ENCODE measurements around the gene REM1.
"Not testable (repeated sequence)": the region's sequence is repeated elsewhere in the genome, so short reads cannot be mapped to it uniquely, and the experiment has no call there.

Gene REM1

DNA sequence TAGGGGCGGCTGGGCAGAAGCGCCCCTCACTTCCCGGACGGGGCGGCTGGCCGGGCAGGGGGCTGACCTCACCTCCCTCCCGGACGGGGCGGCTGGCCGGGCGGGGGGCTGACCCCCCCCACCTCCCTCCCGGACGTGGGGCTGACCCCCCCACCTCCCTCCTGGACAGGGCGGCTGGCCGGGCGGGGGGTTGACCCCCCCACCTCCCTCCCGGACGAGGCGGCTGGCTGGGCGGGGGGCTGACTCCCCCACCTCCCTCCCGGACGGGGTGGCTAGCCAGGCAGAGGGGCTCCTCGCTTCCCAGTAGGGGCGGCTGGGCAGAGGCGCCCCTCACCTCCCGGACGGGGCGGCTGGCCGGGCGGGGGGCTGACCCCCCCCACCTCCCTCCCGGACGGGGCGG is 4.1 kb upstream of the REM1 start:
- not testable (repeated sequence) for H3K9me3 ChIP-seq (ENCODE audit: control insufficient read depth, low read depth, low read length); H3K4me3 ChIP-seq (ENCODE audit: low read length); H3K4me1 ChIP-seq (ENCODE audit: control insufficient read depth, low read depth, low read length); H3K9ac ChIP-seq (ENCODE audit: low read length); H3K36me3 ChIP-seq (ENCODE audit: control insufficient read depth, low read depth, low read length); H3K27ac ChIP-seq (ENCODE audit: low read length)
- peaks cover 19% of the 10 kb centered on the region for H3K27me3 ChIP-seq (ENCODE audit: control insufficient read depth, insufficient read depth, low read length)

DNA sequence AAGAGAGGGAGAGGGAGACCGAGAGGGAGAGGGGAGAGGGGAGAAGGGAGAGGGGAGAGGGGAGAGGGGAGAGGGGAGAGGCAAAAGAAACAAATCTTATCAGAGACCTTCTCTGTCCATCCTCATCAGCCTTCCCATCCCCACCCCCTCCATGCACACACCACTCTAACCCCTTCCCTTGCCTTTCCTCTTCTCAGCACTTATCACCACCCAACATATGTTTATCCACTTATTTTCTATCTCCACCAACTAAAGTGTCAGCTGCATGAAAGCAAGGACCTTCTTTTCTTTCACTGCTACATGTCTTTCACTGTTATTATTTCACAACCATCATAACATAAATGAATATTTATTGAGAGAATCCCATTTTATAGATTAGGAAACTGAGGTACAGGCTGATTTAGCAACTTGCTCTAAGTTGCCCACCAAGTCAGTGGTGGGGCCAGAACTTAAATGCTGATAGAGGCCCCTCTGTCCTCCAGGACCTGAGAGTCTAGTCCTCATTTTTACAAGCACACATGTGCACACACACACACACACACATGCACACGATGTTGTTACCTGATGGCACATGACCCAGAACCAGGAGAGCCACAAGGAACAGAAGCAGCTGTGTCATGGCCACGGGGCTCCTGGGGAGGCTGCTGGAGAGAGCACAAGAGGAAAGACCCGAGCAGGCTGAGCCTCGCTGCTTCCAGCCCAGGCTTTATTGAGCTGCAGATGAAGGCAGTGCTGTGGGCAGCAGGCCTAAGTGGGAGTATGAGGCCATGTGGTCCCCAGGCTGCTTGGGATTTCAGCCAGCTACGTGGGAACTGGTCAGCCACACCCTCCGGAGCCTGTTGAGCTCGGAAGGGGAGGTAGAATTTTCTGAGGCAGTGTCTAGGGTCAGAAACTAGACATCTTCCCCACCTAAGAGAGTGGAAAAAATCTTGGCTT is 2.4 kb upstream of the REM1 start:
- Histone ChIP-seq H3K27me3 (ENCODE audit: control insufficient read depth, insufficient read depth, low read length) (peaks cover 35% of the 10 kb centered on the region), H3K4me3 (ENCODE audit: low read length) (no peak overlapping the region), H3K27ac (ENCODE audit: low read length) (no peak overlapping the region), H3K4me1 (ENCODE audit: control insufficient read depth, low read depth, low read length) (no peaks in the 10 kb centered on the region), H3K36me3 (ENCODE audit: control insufficient read depth, low read depth, low read length) (no peaks in the 10 kb centered on the region), H3K9me3 (ENCODE audit: control insufficient read depth, low read depth, low read length) (no peaks in the 10 kb centered on the region), H3K9ac (ENCODE audit: low read length) (no peak overlapping the region)

DNA sequence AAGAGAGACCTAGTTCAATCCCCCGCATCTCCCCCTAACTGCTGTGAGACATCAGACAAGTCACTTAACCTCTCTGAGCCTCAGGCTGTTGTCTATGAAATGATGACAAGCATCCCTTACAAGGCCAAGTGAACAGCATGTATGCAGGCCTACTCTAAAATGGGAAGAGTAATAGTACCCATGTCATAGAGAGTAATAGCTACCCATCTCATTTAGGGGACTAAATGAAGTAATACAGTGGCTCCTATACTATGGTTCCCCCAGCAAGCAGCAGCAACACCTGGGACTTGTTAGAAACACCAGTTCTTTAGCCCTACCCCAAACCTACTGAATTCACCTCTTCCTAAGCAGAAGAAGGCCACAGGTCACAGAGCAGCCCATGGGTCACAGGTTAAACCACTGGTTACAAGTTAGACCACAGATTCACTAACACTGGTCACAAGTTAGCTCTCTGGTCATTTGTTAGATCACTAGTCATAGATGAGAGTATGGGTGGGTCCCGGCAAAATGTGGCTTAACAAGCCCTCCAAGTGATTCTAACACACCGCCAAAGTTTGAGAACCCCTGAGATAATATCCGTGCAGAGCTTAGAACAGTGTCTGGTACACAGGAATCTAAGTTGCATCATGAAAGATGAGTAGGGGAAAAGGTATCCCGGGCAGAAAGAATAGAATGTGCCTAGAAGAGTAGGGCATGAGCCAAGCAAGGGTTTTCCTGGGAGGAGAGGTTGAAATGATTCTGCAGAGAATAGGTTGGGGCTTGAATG is 1.6 kb upstream of the REM1 start:
- no peaks in the 10 kb centered on the region for H3K36me3 ChIP-seq (ENCODE audit: control insufficient read depth, low read depth, low read length)
- no peak overlapping the region for H3K4me3 ChIP-seq (ENCODE audit: low read length)
- H3K4me1 ChIP-seq (ENCODE audit: control insufficient read depth, low read depth, low read length) = no peaks in the 10 kb centered on the region
- no peak overlapping the region for H3K27ac ChIP-seq (ENCODE audit: low read length)
- no peaks in the 10 kb centered on the region for H3K9me3 ChIP-seq (ENCODE audit: control insufficient read depth, low read depth, low read length)
- H3K9ac ChIP-seq (ENCODE audit: low read length) = no peak overlapping the region
- H3K27me3 ChIP-seq (ENCODE audit: control insufficient read depth, insufficient read depth, low read length) = peaks cover 37% of the 10 kb centered on the region

DNA sequence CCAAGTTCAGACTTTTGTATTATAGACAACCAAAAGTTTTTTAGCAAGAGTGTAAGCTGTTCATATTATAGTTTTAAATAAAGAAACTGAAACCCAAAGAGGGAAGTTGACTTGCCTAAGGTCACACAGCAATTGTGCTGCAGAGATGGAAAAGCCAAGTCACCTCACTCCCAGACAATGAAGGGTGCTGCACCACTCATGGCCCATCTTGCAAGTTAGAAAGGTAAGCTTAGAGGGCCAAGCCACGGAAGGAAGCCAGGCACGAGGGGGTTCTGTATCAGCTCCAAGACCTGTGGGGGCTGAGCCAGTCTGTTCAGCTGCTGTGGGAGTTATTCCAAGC is 1.0 kb upstream of the REM1 start:
- Histone ChIP-seq H3K9me3 (ENCODE audit: control insufficient read depth, low read depth, low read length) (no peaks in the 10 kb centered on the region), H3K4me1 (ENCODE audit: control insufficient read depth, low read depth, low read length) (no peaks in the 10 kb centered on the region), H3K27ac (ENCODE audit: low read length) (no peak overlapping the region), H3K27me3 (ENCODE audit: control insufficient read depth, insufficient read depth, low read length) (peaks cover 37% of the 10 kb centered on the region), H3K9ac (ENCODE audit: low read length) (no peak overlapping the region), H3K36me3 (ENCODE audit: control insufficient read depth, low read depth, low read length) (no peaks in the 10 kb centered on the region), H3K4me3 (ENCODE audit: low read length) (no peak overlapping the region)

GRCh38 chr20:31475472-31476293 is 595 bp downstream of the REM1 start:
- peak overlapping the region; percentile 49 for H3K4me3 ChIP-seq (ENCODE audit: low read length)
- no peak overlapping the region for H3K9ac ChIP-seq (ENCODE audit: low read length)

DNA sequence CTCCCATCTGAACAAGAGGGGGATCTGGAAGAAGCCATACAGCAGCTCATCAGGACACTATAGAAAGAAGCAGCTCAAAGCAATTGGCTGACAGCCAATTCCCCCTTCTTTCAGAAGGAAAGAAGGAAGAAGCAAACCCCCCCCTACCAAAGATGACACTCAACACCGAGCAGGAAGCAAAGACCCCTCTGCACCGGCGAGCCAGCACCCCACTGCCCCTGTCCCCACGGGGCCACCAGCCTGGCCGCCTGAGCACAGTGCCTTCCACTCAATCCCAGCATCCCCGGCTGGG is 1.2 kb downstream of the REM1 start:
- H3K36me3 ChIP-seq (ENCODE audit: control insufficient read depth, low read depth, low read length) = no peaks in the 10 kb centered on the region
- no peak overlapping the region for H3K9ac ChIP-seq (ENCODE audit: low read length)
- no peaks in the 10 kb centered on the region for H3K9me3 ChIP-seq (ENCODE audit: control insufficient read depth, low read depth, low read length)
- no peak overlapping the region for H3K27ac ChIP-seq (ENCODE audit: low read length)
- H3K4me3 ChIP-seq (ENCODE audit: low read length) = no peak overlapping the region
- H3K4me1 ChIP-seq (ENCODE audit: control insufficient read depth, low read depth, low read length) = no peaks in the 10 kb centered on the region
- H3K27me3 ChIP-seq (ENCODE audit: control insufficient read depth, insufficient read depth, low read length) = peaks cover 37% of the 10 kb centered on the region

More at GRCh38 chr20:31475472-31476293, 595 bp downstream of the REM1 start:
- H3K36me3 ChIP-seq (ENCODE audit: control insufficient read depth, low read depth, low read length) = no peaks in the 10 kb centered on the region
- H3K27ac ChIP-seq (ENCODE audit: low read length) = no peak overlapping the region
- H3K9me3 ChIP-seq (ENCODE audit: control insufficient read depth, low read depth, low read length) = no peaks in the 10 kb centered on the region
- no peaks in the 10 kb centered on the region for H3K4me1 ChIP-seq (ENCODE audit: control insufficient read depth, low read depth, low read length)
- H3K27me3 ChIP-seq (ENCODE audit: control insufficient read depth, insufficient read depth, low read length) = peaks cover 37% of the 10 kb centered on the region

GRCh38 chr20:31476643-31477215 is 1.6 kb downstream of the REM1 start:
- no peaks in the 10 kb centered on the region for H3K4me1 ChIP-seq (ENCODE audit: control insufficient read depth, low read depth, low read length)
- no peaks in the 10 kb centered on the region for H3K36me3 ChIP-seq (ENCODE audit: control insufficient read depth, low read depth, low read length)
- no peak overlapping the region for H3K27ac ChIP-seq (ENCODE audit: low read length)
- no peak overlapping the region for H3K4me3 ChIP-seq (ENCODE audit: low read length)
- H3K9me3 ChIP-seq (ENCODE audit: control insufficient read depth, low read depth, low read length) = no peaks in the 10 kb centered on the region
- peaks cover 37% of the 10 kb centered on the region for H3K27me3 ChIP-seq (ENCODE audit: control insufficient read depth, insufficient read depth, low read length)
- no peak overlapping the region for H3K9ac ChIP-seq (ENCODE audit: low read length)

GRCh38 chr20:31484001-31484400 is 8.9 kb downstream of the REM1 start:
- Histone ChIP-seq H3K4me1 (ENCODE audit: control insufficient read depth, low read depth, low read length) (peaks cover 5% of the 10 kb centered on the region), H3K27me3 (ENCODE audit: control insufficient read depth, insufficient read depth, low read length) (peaks cover 21% of the 10 kb centered on the region), H3K9ac (ENCODE audit: low read length) (no peak overlapping the region)

GRCh38 chr20:31485450-31486339 is 10.6 kb downstream of the REM1 start:
- Histone ChIP-seq H3K36me3 (ENCODE audit: control insufficient read depth, low read depth, low read length) (no peaks in the 10 kb centered on the region), H3K4me1 (ENCODE audit: control insufficient read depth, low read depth, low read length) (peaks cover 5% of the 10 kb centered on the region), H3K9ac (ENCODE audit: low read length) (no peak overlapping the region), H3K4me3 (ENCODE audit: low read length) (peak overlapping the region; percentile 38), H3K27ac (ENCODE audit: low read length) (no peak overlapping the region), H3K27me3 (ENCODE audit: control insufficient read depth, insufficient read depth, low read length) (peaks cover 21% of the 10 kb centered on the region), H3K9me3 (ENCODE audit: control insufficient read depth, low read depth, low read length) (no peaks in the 10 kb centered on the region)

More at GRCh38 chr20:31484001-31484400, 8.9 kb downstream of the REM1 start:
- no peak overlapping the region for H3K4me3 ChIP-seq (ENCODE audit: low read length)
- H3K9me3 ChIP-seq (ENCODE audit: control insufficient read depth, low read depth, low read length) = no peaks in the 10 kb centered on the region
- no peak overlapping the region for H3K27ac ChIP-seq (ENCODE audit: low read length)
- no peaks in the 10 kb centered on the region for H3K36me3 ChIP-seq (ENCODE audit: control insufficient read depth, low read depth, low read length)

DNA sequence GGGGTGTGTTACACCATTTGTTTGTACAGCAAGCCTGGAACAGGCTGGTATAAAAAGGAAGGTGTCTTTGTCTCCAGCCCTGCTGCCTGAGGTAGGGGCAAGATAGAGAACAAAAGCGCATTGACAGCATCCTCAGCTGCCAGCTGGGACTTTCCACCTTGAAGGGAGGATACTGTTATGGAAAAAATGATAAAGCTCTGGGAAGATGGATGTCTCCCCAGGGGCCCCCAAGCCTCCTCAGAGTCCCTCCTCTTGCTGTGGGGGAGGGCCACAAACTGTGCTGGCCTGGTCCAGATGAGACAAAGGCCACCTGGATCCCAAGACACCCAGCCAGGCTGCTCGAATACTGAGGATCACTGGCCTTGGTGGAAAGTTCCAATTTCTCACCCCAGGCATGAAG is 13.0 kb downstream of the REM1 start:
- H3K27me3 ChIP-seq (ENCODE audit: control insufficient read depth, insufficient read depth, low read length) = peaks cover 21% of the 10 kb centered on the region
- H3K9ac ChIP-seq (ENCODE audit: low read length) = no peak overlapping the region
- no peak overlapping the region for H3K4me3 ChIP-seq (ENCODE audit: low read length)
- no peaks in the 10 kb centered on the region for H3K36me3 ChIP-seq (ENCODE audit: control insufficient read depth, low read depth, low read length)
- H3K9me3 ChIP-seq (ENCODE audit: control insufficient read depth, low read depth, low read length) = no peaks in the 10 kb centered on the region
- H3K27ac ChIP-seq (ENCODE audit: low read length) = no peak overlapping the region
- H3K4me1 ChIP-seq (ENCODE audit: control insufficient read depth, low read depth, low read length) = peaks cover 5% of the 10 kb centered on the region

Measured in iPS-18a (cell line).